ENCODE measurements around the gene TSPAN9. TPM values are rescaled to one million over a fixed set of nuclear protein-coding genes. Genes with fewer than 3 reads are reported as not detected.

TSPAN9 gene
- total RNA-seq, 1 donor from 2014 or later = 17.7 TPM

DNA sequence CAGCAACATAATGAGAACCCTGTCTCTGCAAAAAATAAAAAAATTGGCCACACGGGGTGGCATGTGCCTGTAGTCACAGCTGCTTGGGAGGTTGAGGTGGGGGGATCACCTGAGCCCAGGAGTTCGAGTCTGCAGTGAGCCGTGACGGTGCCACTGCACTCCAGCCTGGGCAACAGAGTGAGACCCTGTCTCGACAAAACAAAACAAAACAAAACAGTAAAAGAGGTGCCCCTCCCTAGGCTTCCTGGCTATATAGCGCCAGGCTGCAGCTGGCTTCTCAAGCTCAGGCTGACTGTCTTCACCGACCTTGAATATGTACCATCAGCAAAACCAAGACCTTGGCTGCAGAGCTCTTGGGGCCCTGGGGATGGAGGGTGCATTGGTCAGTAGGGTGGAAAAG lies 29.4 kb downstream of the TSPAN9 start:
- no peak for DNase-seq (ENCODE audit: low read depth)
- H3K36me3 ChIP-seq (ENCODE audit: control insufficient read depth, insufficient read depth, low read length) = no peaks in the 10 kb centered on the region
- TF ChIP-seq, protein P1, sequence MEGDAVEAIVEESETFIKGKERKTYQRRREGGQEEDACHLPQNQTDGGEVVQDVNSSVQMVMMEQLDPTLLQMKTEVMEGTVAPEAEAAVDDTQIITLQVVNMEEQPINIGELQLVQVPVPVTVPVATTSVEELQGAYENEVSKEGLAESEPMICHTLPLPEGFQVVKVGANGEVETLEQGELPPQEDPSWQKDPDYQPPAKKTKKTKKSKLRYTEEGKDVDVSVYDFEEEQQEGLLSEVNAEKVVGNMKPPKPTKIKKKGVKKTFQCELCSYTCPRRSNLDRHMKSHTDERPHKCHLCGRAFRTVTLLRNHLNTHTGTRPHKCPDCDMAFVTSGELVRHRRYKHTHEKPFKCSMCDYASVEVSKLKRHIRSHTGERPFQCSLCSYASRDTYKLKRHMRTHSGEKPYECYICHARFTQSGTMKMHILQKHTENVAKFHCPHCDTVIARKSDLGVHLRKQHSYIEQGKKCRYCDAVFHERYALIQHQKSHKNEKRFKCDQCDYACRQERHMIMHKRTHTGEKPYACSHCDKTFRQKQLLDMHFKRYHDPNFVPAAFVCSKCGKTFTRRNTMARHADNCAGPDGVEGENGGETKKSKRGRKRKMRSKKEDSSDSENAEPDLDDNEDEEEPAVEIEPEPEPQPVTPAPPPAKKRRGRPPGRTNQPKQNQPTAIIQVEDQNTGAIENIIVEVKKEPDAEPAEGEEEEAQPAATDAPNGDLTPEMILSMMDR (IDR thresholded peaks at IDR 0.05; ENCODE audit: insufficient read depth, low read length, poor library complexity, severe bottlenecking) = no peak
- no peak overlapping the region for H3K4me3 ChIP-seq (ENCODE audit: low read depth, low read length)
- H3K27me3 ChIP-seq (ENCODE audit: control insufficient read depth, insufficient read depth, low read length) = no peaks in the 10 kb centered on the region

DNA sequence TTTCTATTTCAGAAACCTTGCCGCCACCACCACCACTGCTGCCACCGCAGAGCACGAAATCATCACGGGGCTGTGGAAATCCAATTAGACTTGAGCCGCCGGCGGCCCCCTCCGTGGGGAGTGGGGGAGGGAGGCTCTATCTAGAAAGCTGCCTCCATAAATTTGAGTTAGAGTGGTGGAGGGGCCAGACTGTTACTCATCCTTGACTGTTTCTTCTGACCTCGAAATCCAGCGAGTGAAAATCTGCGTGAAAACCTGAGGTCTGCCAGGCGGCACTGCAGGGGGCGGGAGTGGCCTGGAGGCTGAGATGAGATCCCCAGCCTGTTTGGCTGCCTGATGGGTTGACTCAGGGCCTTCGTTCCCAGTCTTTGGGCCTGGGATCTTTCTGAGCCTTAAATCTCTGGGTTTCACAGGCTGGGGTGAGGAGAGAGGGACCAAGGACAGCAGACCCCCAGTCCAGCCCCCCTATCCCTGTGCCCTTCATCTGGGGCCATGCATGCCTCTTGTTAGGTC lies 29.9 kb downstream of the TSPAN9 start:
- Histone ChIP-seq H3K4me3 (ENCODE audit: low read depth, low read length) (no peak overlapping the region), H3K27me3 (ENCODE audit: control insufficient read depth, insufficient read depth, low read length) (no peaks in the 10 kb centered on the region), H3K36me3 (ENCODE audit: control insufficient read depth, insufficient read depth, low read length) (no peaks in the 10 kb centered on the region)
- TF ChIP-seq, protein P1 (IDR thresholded peaks at IDR 0.05; ENCODE audit: insufficient read depth, low read length, poor library complexity, severe bottlenecking) = no peak
- DNase-seq (ENCODE audit: low read depth) = no peak

DNA sequence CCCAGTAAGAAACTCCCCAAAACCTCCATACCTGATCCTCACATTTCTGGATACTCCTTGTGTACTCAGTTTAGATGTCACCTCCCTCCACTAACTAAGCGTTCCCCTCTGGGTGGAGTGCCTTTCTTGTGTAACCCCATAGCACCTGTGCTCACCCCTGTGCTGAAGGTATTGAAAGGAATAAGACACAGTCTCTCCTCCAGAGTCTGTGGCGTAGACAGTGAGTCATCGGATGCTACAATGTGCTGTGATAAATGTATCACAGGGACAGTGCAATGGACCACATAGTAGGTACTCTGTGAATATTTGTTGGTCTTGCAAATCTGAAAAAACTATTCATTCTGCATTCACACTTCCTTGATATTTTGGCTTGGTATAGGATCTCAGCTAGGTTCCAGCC lies 30.8 kb downstream of the TSPAN9 start:
- TF ChIP-seq, protein P1 (IDR thresholded peaks at IDR 0.05; ENCODE audit: insufficient read depth, low read length, poor library complexity, severe bottlenecking) = no peak
- DNase-seq (ENCODE audit: low read depth) = no peak
- Histone ChIP-seq H3K27me3 (ENCODE audit: control insufficient read depth, insufficient read depth, low read length) (no peaks in the 10 kb centered on the region), H3K36me3 (ENCODE audit: control insufficient read depth, insufficient read depth, low read length) (no peaks in the 10 kb centered on the region), H3K4me3 (ENCODE audit: low read depth, low read length) (no peak overlapping the region)

DNA sequence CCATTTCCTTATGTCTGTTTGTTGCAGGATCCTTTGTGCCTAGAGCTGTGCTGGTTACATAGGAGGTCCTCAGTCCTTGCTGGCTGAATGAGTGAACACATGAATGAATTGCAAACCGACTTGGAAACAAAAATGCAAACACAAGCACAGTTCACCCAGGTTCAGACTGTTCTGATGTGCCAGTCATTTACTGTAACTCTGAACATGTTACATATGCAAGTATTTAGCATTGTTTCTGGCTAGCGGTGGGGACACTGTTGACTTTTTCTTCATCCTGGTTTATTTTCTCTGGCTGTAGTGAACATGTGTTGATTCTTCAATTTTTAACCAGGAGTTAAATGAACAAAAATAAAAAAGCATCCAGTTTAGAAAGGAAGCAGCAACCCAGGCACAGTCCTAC lies 33.4 kb downstream of the TSPAN9 start:
- TF ChIP-seq, protein P1 (IDR thresholded peaks at IDR 0.05; ENCODE audit: insufficient read depth, low read length, poor library complexity, severe bottlenecking) = no peak
- no peak for DNase-seq (ENCODE audit: low read depth)
- Histone ChIP-seq H3K4me3 (ENCODE audit: low read depth, low read length) (no peak overlapping the region), H3K36me3 (ENCODE audit: control insufficient read depth, insufficient read depth, low read length) (no peaks in the 10 kb centered on the region), H3K27me3 (ENCODE audit: control insufficient read depth, insufficient read depth, low read length) (no peaks in the 10 kb centered on the region)

DNA sequence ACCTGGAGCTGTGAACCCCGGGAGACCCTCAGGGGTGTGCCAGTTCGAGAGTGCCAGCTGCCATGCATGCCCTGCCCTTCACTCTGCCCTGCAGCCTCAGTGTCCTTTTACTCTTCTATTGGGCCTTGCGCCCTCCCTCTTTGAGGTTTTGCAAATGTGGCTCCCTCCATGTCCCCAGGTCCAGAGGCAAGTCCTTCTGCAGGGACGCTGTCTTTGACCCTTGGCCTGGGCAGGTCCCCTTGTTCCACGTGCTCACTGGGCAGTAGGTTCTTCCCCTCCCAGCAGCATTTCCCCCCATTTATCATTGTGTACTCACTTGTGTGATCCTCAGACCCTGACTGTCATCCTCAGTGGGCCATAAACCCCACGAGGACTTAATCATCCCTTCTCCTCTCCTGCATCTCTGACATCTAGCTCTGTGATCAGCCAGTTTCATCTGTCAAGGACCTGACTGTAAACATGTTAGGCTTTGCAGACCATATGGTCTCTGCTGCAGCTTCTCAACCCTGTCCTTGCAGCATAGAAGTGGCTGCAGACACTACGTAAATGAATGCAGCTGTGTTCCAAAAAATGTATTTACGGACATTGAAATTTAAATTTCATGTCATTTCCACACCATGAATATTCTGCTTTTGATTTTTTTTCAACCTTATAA lies 36.6 kb downstream of the TSPAN9 start:
- H3K27me3 ChIP-seq (ENCODE audit: control insufficient read depth, insufficient read depth, low read length) = no peaks in the 10 kb centered on the region
- no peak overlapping the region for H3K4me3 ChIP-seq (ENCODE audit: low read depth, low read length)
- TF ChIP-seq, protein P1 (IDR thresholded peaks at IDR 0.05; ENCODE audit: insufficient read depth, low read length, poor library complexity, severe bottlenecking) = no peak
- no peaks in the 10 kb centered on the region for H3K36me3 ChIP-seq (ENCODE audit: control insufficient read depth, insufficient read depth, low read length)
- DNase-seq (ENCODE audit: low read depth) = no peak

DNA sequence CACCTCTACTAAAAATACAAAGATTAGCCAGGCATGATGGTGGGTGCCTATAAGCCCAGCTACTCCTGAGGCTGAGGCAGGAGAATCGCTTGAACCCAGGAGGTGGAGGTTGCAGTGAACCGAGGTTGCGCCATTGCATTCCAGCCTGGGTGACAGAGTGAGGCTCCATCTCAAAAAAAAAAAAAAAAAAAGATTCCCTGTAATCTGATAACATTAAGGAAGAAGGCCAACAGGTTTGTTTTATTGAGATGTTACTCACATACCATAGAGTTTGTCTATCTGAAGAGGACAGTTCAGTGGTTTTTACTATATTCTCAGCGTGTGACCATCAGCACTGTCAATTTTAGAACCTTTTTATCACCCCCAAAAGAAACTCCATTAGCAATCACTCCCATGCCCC lies 37.5 kb downstream of the TSPAN9 start:
- Histone ChIP-seq H3K4me3 (ENCODE audit: low read depth, low read length) (no peak overlapping the region), H3K36me3 (ENCODE audit: control insufficient read depth, insufficient read depth, low read length) (no peaks in the 10 kb centered on the region), H3K27me3 (ENCODE audit: control insufficient read depth, insufficient read depth, low read length) (no peaks in the 10 kb centered on the region)
- DNase-seq (ENCODE audit: low read depth) = no peak
- TF ChIP-seq, protein P1 (IDR thresholded peaks at IDR 0.05; ENCODE audit: insufficient read depth, low read length, poor library complexity, severe bottlenecking) = no peak

Data from kidney epithelial cell (primary cell).